AG10803 (cell line): ENCODE data around the gene NKTR.

Experiments
- DNase-seq: peaks from one replicate; pipeline ENCODE4 v3.0.0; 2010; ENCODE audit warnings: low read depth
- H3K4me3 ChIP-seq: 2 replicates; pipeline ENCODE4 v1.5.1; 2011; ENCODE audit warnings: mild to moderate bottlenecking, low read length, control low read depth
- CTCF ChIP-seq: conservative IDR thresholded peaks from 2 replicates; pipeline ENCODE4 v1.5.1; 2011; ENCODE audit warnings: mild to moderate bottlenecking, low read length, control low read depth, inconsistent platforms

Gene NKTR

DNA sequence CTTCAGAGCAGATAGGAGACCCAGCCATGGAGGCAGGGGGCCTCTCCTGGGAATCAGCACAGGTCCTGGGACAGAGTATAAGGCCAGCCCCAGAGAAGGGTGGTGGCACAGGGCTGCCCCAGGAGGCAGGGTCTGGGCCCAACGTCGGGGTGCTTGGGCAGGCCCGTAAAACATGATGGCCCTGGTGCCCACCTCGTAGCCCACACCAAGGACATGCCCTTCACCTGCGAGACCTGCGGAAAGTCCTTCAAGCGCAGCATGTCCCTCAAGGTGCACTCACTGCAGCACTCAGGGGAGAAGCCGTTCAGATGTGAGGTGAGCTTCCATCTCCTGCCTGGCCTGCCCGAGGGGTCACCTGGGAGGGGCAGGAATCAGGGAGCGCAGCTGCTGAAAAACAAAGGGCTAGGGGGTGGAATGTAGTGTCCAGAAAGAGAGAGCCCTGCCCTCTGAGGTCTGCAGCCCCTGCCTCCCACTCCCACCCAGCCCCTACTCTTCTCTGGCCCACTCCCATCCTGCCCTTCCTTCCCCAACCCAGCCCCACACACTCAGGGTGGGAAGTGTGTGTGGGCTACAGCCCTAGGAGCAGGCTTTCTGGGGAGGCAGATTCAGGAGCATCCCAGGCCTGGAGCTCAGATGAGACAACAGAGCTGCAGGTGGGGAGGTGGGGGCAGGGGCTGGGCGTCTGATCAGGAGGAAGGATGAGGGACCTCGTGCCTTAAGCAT, 62.5 kb downstream of the NKTR start:
- DNase-seq = no peak
- H3K4me3 ChIP-seq = no peak overlapping the region
- TF ChIP-seq CTCF = no peak

DNA sequence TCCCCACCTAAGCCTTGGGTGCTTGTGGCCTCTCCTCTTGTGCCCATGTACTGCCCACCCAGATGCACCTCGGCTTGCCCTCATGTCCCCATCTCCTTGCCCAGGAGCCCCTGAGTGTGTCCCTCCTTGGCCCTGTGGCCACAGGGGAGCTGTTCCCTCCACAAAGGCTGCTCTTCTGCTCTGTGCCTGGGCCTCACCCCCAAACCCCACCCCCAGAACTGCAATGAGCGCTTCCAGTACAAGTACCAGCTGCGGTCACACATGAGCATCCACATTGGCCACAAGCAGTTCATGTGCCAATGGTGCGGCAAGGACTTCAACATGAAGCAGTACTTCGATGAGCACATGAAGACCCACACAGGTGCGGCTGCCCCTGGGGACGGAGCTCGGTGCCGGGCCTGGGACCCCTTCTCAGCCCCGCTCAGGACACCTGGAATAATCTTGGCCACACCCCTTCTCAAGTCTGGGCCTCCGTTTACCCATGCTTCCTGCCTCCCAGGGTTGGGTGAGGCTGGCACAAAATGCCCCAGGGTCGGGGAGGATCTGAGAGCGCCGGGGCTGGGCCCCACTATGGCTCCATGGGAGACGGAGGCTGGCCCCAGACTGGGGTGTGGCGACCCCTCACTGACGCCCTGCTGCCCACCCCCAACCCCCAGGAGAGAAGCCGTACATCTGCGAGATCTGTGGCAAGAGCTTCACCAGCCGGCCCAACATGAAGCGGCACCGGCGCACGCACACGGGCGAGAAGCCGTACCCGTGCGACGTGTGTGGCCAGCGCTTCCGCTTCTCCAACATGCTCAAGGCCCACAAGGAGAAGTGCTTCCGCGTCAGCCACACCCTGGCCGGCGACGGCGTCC, 63.3 kb downstream of the NKTR start:
- no peak for TF ChIP-seq CTCF
- DNase-seq = no peak
- no peak overlapping the region for H3K4me3 ChIP-seq

DNA sequence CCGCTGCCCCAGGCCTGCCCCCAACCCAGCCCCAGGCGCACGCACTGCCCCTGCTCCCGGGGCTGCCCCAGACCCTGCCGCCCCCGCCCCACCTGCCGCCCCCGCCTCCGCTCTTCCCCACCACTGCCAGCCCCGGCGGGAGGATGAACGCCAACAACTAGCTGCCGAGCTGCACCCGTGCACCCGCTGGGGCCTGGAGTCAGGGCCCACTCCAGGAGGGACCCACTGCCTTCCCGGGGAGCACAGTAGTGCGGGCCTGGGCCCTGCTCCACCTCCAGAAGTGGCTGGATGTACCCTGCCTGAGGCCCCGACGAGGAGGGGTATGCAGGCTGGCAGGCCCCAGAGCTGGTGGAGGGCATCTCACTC, 63.9 kb downstream of the NKTR start:
- H3K4me3 ChIP-seq = no peak overlapping the region
- no peak for TF ChIP-seq CTCF
- DNase-seq = no peak

DNA sequence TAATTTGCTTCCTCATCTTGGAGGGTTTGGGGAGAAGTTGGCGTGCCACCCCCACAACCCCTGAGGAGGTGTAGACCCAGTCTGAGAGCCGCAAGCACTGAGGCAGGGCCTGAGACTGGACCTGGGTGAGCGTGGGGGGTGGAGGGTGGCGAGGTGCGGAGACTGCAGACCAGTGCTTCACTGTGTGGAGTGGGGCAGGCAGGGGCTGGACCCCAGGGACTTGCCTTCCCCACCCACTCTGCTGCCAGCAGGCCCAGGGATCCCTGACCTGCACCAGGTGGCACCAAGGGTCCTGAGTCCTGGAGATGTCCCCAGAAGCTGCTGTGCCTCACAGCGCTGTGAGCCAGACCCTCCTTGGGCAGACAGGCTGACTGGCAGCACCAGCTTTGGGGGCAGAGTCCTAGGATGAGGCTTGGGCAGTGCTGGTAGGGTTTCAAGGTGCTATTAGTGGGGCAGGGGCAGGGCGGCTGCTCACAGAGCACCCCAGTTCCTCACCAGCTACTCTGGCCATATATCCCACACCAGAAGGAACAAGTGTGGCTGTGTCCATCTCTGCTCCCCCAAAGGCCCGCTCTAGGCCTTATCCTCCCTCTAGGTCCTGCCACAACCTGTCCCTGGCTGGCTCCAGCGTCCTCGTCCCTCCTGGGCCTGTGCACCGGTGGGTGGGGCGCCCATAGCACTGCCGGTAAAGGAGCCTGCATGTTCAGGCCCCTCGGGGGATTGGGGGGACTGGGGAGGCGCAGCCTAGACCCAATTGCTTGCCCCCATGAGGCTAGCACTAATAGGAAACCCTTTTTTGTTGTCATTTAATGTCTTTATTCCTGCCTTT, 64.8 kb downstream of the NKTR start:
- TF ChIP-seq CTCF = no peak
- DNase-seq = no peak
- no peak overlapping the region for H3K4me3 ChIP-seq

GRCh38 chr3:42666022-42666421, 65.5 kb downstream of the NKTR start:
- H3K4me3 ChIP-seq = no peak overlapping the region
- DNase-seq = no peak
- no peak for TF ChIP-seq CTCF

DNA sequence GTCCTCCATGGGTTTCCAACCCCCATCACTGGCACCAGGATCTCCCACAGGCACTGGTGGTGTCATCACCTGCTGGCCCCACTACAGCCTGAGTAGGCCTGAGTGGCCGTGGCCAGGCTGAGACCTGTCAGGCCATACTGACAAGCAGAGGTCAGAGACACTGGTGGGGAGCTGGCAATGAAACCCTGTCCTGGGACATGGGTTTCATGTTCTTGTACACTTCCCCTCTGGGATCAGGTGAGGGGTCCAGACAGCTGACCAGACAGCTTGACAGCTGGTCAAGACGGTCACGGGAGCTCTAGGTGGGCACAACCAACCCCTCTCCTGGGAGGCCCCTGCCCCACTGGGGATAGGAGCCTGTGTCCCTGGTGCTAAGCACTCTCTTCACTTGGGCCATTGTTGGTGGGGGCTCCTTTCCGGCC, 66.1 kb downstream of the NKTR start:
- no peak for DNase-seq
- TF ChIP-seq CTCF = no peak
- H3K4me3 ChIP-seq = no peak overlapping the region
